Erythroblast (primary cell): ENCODE data around the gene TNFRSF18.

Experiments used
- GATA1 ChIP-seq: IDR thresholded peaks from 2 replicates; pipeline ENCODE4 v1.6.1; 2011; ENCODE audit warnings: low read depth, mild to moderate bottlenecking, control low read depth, low read length, moderate library complexity
- POLR2A ChIP-seq: IDR thresholded peaks from 2 replicates; pipeline ENCODE4 v1.6.1; 2011; ENCODE audit warnings: mild to moderate bottlenecking, low read length

- TF ChIP-seq POLR2A (no peak), GATA1 (no peak)
Observed at GRCh38 chr1:1234180-1234808, 27.9 kb upstream of the TNFRSF18 start.
